ENCODE results near the gene TMA7. TPM values are rescaled to one million over a fixed set of nuclear protein-coding genes. Genes with fewer than 3 reads are reported as not detected.

The TMA7 gene
- total RNA-seq, 1 donor from 2014 or later = 268 TPM

GRCh38 chr3:48436477-48436787 lies 3.6 kb upstream of the TMA7 start:
- Mint-ChIP-seq H3K4me3 (no peak overlapping the region), H3K36me3 (peaks cover 12% of the 10 kb centered on the region), H3K27ac (no peak overlapping the region), H3K4me1 (ENCODE audit: unreplicated experiment) (peaks cover 24% of the 10 kb centered on the region), H3K9me3 (no peaks in the 10 kb centered on the region), H3K27me3 (no peaks in the 10 kb centered on the region)
- no peak for TF ChIP-seq CTCF (conservative IDR thresholded peaks at IDR 0.05)
- no peak for DNase-seq (ENCODE audit: extremely low spot score, unreplicated experiment)

- Mint-ChIP-seq H3K27me3 (no peaks in the 10 kb centered on the region), H3K4me3 (no peak overlapping the region), H3K9me3 (no peaks in the 10 kb centered on the region), H3K36me3 (peaks cover 9% of the 10 kb centered on the region), H3K27ac (no peak overlapping the region), H3K4me1 (ENCODE audit: unreplicated experiment) (peaks cover 22% of the 10 kb centered on the region)
- TF ChIP-seq CTCF (conservative IDR thresholded peaks at IDR 0.05) = no peak
- no peak for DNase-seq (ENCODE audit: extremely low spot score, unreplicated experiment)
These were observed 3.2 kb upstream of the TMA7 start for GRCh38 chr3:48436855-48437254.

GRCh38 chr3:48437812-48438211 lies 2.2 kb upstream of the TMA7 start:
- Mint-ChIP-seq H3K27ac (no peak overlapping the region), H3K4me3 (no peak overlapping the region), H3K4me1 (ENCODE audit: unreplicated experiment) (peaks cover 21% of the 10 kb centered on the region), H3K9me3 (no peaks in the 10 kb centered on the region), H3K27me3 (no peaks in the 10 kb centered on the region), H3K36me3 (peaks cover 4% of the 10 kb centered on the region)
- no peak for DNase-seq (ENCODE audit: extremely low spot score, unreplicated experiment)
- no peak for TF ChIP-seq CTCF (conservative IDR thresholded peaks at IDR 0.05)

- Mint-ChIP-seq H3K27me3 (no peaks in the 10 kb centered on the region), H3K9me3 (no peaks in the 10 kb centered on the region), H3K4me1 (ENCODE audit: unreplicated experiment) (peaks cover 16% of the 10 kb centered on the region), H3K36me3 (no peaks in the 10 kb centered on the region), H3K4me3 (peak overlapping the region; percentile 98), H3K27ac (peak overlapping the region; percentile 95)
- TF ChIP-seq CTCF (conservative IDR thresholded peaks at IDR 0.05) = no peak
- no peak for DNase-seq (ENCODE audit: extremely low spot score, unreplicated experiment)
These were observed 517 bp downstream of the TMA7 start for GRCh38 chr3:48440590-48440958.

- H3K27me3 Mint-ChIP-seq = no peaks in the 10 kb centered on the region
- TF ChIP-seq CTCF (conservative IDR thresholded peaks at IDR 0.05) = no peak
- no peak for DNase-seq (ENCODE audit: extremely low spot score, unreplicated experiment)
- H3K36me3 Mint-ChIP-seq = peaks cover 3% of the 10 kb centered on the region
- H3K9me3 Mint-ChIP-seq = no peaks in the 10 kb centered on the region
- peaks cover 25% of the 10 kb centered on the region for H3K4me1 Mint-ChIP-seq (ENCODE audit: unreplicated experiment)
- peak overlapping the region; percentile 95 for H3K27ac Mint-ChIP-seq
- peak overlapping the region; percentile 98 for H3K4me3 Mint-ChIP-seq
These were observed 1.9 kb downstream of the TMA7 start for GRCh38 chr3:48441940-48442339.

- no peak for TF ChIP-seq CTCF (conservative IDR thresholded peaks at IDR 0.05)
- no peaks in the 10 kb centered on the region for H3K9me3 Mint-ChIP-seq
- no peaks in the 10 kb centered on the region for H3K27me3 Mint-ChIP-seq
- H3K27ac Mint-ChIP-seq = peak overlapping the region; percentile 93
- peak overlapping the region; percentile 92 for H3K4me3 Mint-ChIP-seq
- no peak for DNase-seq (ENCODE audit: extremely low spot score, unreplicated experiment)
- H3K36me3 Mint-ChIP-seq = peaks cover 3% of the 10 kb centered on the region
- peaks cover 25% of the 10 kb centered on the region for H3K4me1 Mint-ChIP-seq (ENCODE audit: unreplicated experiment)
These were observed 5.3 kb downstream of the TMA7 start for GRCh38 chr3:48445277-48445882.

All from type B pancreatic cell (in vitro differentiated cells).